NCI-H2171 (cell line): ENCODE results near the gene PSD.

Experiments used
- DNase-seq: peaks from one replicate; lab custom pipeline; 2025; lab: John Stamatoyannopoulos, UW

Gene PSD

GRCh38 chr10:102438374-102438773 lies 19.8 kb upstream of the PSD start:
- no peak for DNase-seq

- no peak for DNase-seq
Observed at GRCh38 chr10:102437515-102437914, 18.9 kb upstream of the PSD start.

- DNase-seq = no peak
Observed at GRCh38 chr10:102436312-102436711, 17.7 kb upstream of the PSD start.

GRCh38 chr10:102435529-102436233 lies 17.1 kb upstream of the PSD start:
- DNase-seq = no peak

- no peak for DNase-seq
Observed at GRCh38 chr10:102435133-102435497, 16.5 kb upstream of the PSD start.

- no peak for DNase-seq
Observed at GRCh38 chr10:102434394-102435132, 16.0 kb upstream of the PSD start.

- DNase-seq = no peak
Observed at GRCh38 chr10:102433619-102434046, 15.0 kb upstream of the PSD start.

- DNase-seq = peak; percentile 89
Observed at GRCh38 chr10:102432162-102432950, 13.8 kb upstream of the PSD start, which contains the start of gene CUEDC2. TSS of gene CUEDC2 (minus strand) at chr10:102432574. CDS start at chr10:102425188, 7,386 bp downstream.

GRCh38 chr10:102431452-102432124 lies 13.0 kb upstream of the PSD start:
- DNase-seq = no peak

- DNase-seq = no peak
Observed at GRCh38 chr10:102429468-102429867, 10.9 kb upstream of the PSD start.

- no peak for DNase-seq
Observed at GRCh38 chr10:102426803-102427287, 8.3 kb upstream of the PSD start.

GRCh38 chr10:102425444-102425843 lies 6.9 kb upstream of the PSD start:
- no peak for DNase-seq

- DNase-seq = no peak
Observed at GRCh38 chr10:102424916-102425315, 6.3 kb upstream of the PSD start.

- DNase-seq = no peak
Observed at GRCh38 chr10:102424145-102424544, 5.6 kb upstream of the PSD start.

GRCh38 chr10:102423372-102423968 lies 4.9 kb upstream of the PSD start:
- DNase-seq = no peak

- DNase-seq = no peak
Observed at GRCh38 chr10:102422545-102423129, 4.1 kb upstream of the PSD start.

- DNase-seq = no peak
Observed at GRCh38 chr10:102421757-102422512, 3.4 kb upstream of the PSD start.

- no peak for DNase-seq
Observed at GRCh38 chr10:102421507-102421756, 2.8 kb upstream of the PSD start.

- peak; percentile 83 for DNase-seq
Observed at GRCh38 chr10:102420714-102421506, 2.3 kb upstream of the PSD start, which contains the start of gene FBXL15. TSS of gene FBXL15 (plus strand) at chr10:102420836. CDS start at chr10:102421130, 294 bp downstream.
